PC-3 (cell line): ENCODE data around the gene ACKR3.

ENCODE experiments used
- CTCF ChIP-seq: fragments of 300-600 bp; sonication (generic); conservative IDR thresholded peaks from 2 replicates; pipeline ENCODE4 v1.5.1; 2017; ENCODE audit warnings: antibody characterized with exemption, low read depth, mild to moderate bottlenecking, low read length
- EZH2 ChIP-seq: fragments of 300-600 bp; sonication (generic); IDR thresholded peaks from one replicate; pipeline ENCODE4 v1.6.1; 2017; ENCODE audit warnings: antibody characterized with exemption, mild to moderate bottlenecking, low read length; ENCODE audit not compliant: unreplicated experiment
- EZH2phosphoT487 ChIP-seq: fragments of 300-600 bp; sonication (generic); IDR thresholded peaks from 2 replicates; pipeline ENCODE4 v1.6.1; 2018; ENCODE audit warnings: mild to moderate bottlenecking, antibody characterized with exemption, low read length, borderline replicate concordance

- TF ChIP-seq CTCF (no peak), EZH2 (no peak), EZH2phosphoT487 (no peak)
Measured at GRCh38 chr2:236552212-236552542, 17.4 kb upstream of the ACKR3 start.
